ENCODE data around the gene PCDHB10.
"Not testable (repeated sequence)": the region's sequence is repeated elsewhere in the genome, so short reads cannot be mapped to it uniquely, and the experiment has no call there.

The PCDHB10 gene

GRCh38 chr5:141192110-141192725 is at the start of gene PCDHB10:
TSS of gene PCDHB10 (plus strand) at chr5:141192353. CDS start at chr5:141192553, 200 bp downstream.
- H3K9ac ChIP-seq (ENCODE audit: low read length): no peak within 1 kb of the TSS
- no peaks in the 10 kb centered on the region for H3K36me3 ChIP-seq (ENCODE audit: control insufficient read depth, insufficient read depth, low read length)
- peak within 1 kb of the TSS; percentile 32 for H3K4me3 ChIP-seq (ENCODE audit: low read length)
- H3K4me1 ChIP-seq (ENCODE audit: control insufficient read depth, insufficient read depth, low read length): no peaks in the 10 kb centered on the region
- no peaks in the 10 kb centered on the region for H3K27me3 ChIP-seq (ENCODE audit: control insufficient read depth, insufficient read depth, low read length)
- no peak within 1 kb of the TSS for H3K27ac ChIP-seq (ENCODE audit: low read depth, low read length)

- Histone ChIP-seq H3K9ac (ENCODE audit: low read length) (no peak within 1 kb of the TSS), H3K4me3 (ENCODE audit: low read length) (no peak within 1 kb of the TSS), H3K27me3 (ENCODE audit: control insufficient read depth, insufficient read depth, low read length) (no peaks in the 10 kb centered on the region), H3K27ac (ENCODE audit: low read depth, low read length) (no peak within 1 kb of the TSS), H3K4me1 (ENCODE audit: control insufficient read depth, insufficient read depth, low read length) (no peaks in the 10 kb centered on the region), H3K36me3 (ENCODE audit: control insufficient read depth, insufficient read depth, low read length) (no peaks in the 10 kb centered on the region)
These were observed 42.3 kb upstream of the PCDHB10 start, which contains the start of gene PCDHB6 for GRCh38 chr5:141149812-141150211. TSS of gene PCDHB6 (plus strand) at chr5:141150057. CDS start at chr5:141150258, 201 bp downstream.

GRCh38 chr5:141150224-141150992 is 41.7 kb upstream of the PCDHB10 start:
- Histone ChIP-seq H3K4me3 (ENCODE audit: low read length) (no peak overlapping the region), H3K36me3 (ENCODE audit: control insufficient read depth, insufficient read depth, low read length) (no peaks in the 10 kb centered on the region), H3K4me1 (ENCODE audit: control insufficient read depth, insufficient read depth, low read length) (no peaks in the 10 kb centered on the region), H3K27me3 (ENCODE audit: control insufficient read depth, insufficient read depth, low read length) (no peaks in the 10 kb centered on the region), H3K27ac (ENCODE audit: low read depth, low read length) (no peak overlapping the region), H3K9ac (ENCODE audit: low read length) (no peak overlapping the region)

GRCh38 chr5:141150993-141151325 is 41.2 kb upstream of the PCDHB10 start:
- Histone ChIP-seq H3K36me3 (ENCODE audit: control insufficient read depth, insufficient read depth, low read length) (no peaks in the 10 kb centered on the region), H3K4me1 (ENCODE audit: control insufficient read depth, insufficient read depth, low read length) (no peaks in the 10 kb centered on the region), H3K27me3 (ENCODE audit: control insufficient read depth, insufficient read depth, low read length) (no peaks in the 10 kb centered on the region), H3K9ac (ENCODE audit: low read length) (no peak overlapping the region), H3K4me3 (ENCODE audit: low read length) (no peak overlapping the region), H3K27ac (ENCODE audit: low read depth, low read length) (no peak overlapping the region)

GRCh38 chr5:141151632-141152031 is 40.5 kb upstream of the PCDHB10 start:
- H3K4me3 ChIP-seq (ENCODE audit: low read length); H3K27me3 ChIP-seq (ENCODE audit: control insufficient read depth, insufficient read depth, low read length); H3K36me3 ChIP-seq (ENCODE audit: control insufficient read depth, insufficient read depth, low read length); H3K27ac ChIP-seq (ENCODE audit: low read depth, low read length); H3K4me1 ChIP-seq (ENCODE audit: control insufficient read depth, insufficient read depth, low read length); H3K9ac ChIP-seq (ENCODE audit: low read length): not testable (repeated sequence)

- not testable (repeated sequence) for H3K4me3 ChIP-seq (ENCODE audit: low read length)
These were observed 40.1 kb upstream of the PCDHB10 start for GRCh38 chr5:141152096-141152495.

GRCh38 chr5:141155540-141156374 is 36.4 kb upstream of the PCDHB10 start:
- no peaks in the 10 kb centered on the region for H3K36me3 ChIP-seq (ENCODE audit: control insufficient read depth, insufficient read depth, low read length)
- no peaks in the 10 kb centered on the region for H3K27me3 ChIP-seq (ENCODE audit: control insufficient read depth, insufficient read depth, low read length)
- no peak overlapping the region for H3K27ac ChIP-seq (ENCODE audit: low read depth, low read length)
- H3K9ac ChIP-seq (ENCODE audit: low read length): no peak overlapping the region
- H3K4me1 ChIP-seq (ENCODE audit: control insufficient read depth, insufficient read depth, low read length): no peaks in the 10 kb centered on the region
- no peak overlapping the region for H3K4me3 ChIP-seq (ENCODE audit: low read length)

More at GRCh38 chr5:141152096-141152495, 40.1 kb upstream of the PCDHB10 start:
- not testable (repeated sequence) for H3K9ac ChIP-seq (ENCODE audit: low read length); H3K36me3 ChIP-seq (ENCODE audit: control insufficient read depth, insufficient read depth, low read length); H3K27ac ChIP-seq (ENCODE audit: low read depth, low read length); H3K4me1 ChIP-seq (ENCODE audit: control insufficient read depth, insufficient read depth, low read length); H3K27me3 ChIP-seq (ENCODE audit: control insufficient read depth, insufficient read depth, low read length)

- not testable (repeated sequence) for H3K4me1 ChIP-seq (ENCODE audit: control insufficient read depth, insufficient read depth, low read length); H3K9ac ChIP-seq (ENCODE audit: low read length); H3K27me3 ChIP-seq (ENCODE audit: control insufficient read depth, insufficient read depth, low read length); H3K36me3 ChIP-seq (ENCODE audit: control insufficient read depth, insufficient read depth, low read length); H3K4me3 ChIP-seq (ENCODE audit: low read length); H3K27ac ChIP-seq (ENCODE audit: low read depth, low read length)
These were observed 34.8 kb upstream of the PCDHB10 start for GRCh38 chr5:141157356-141157755.

GRCh38 chr5:141157901-141158300 is 34.3 kb upstream of the PCDHB10 start:
- not testable (repeated sequence) for H3K9ac ChIP-seq (ENCODE audit: low read length); H3K27ac ChIP-seq (ENCODE audit: low read depth, low read length); H3K4me3 ChIP-seq (ENCODE audit: low read length); H3K4me1 ChIP-seq (ENCODE audit: control insufficient read depth, insufficient read depth, low read length); H3K27me3 ChIP-seq (ENCODE audit: control insufficient read depth, insufficient read depth, low read length); H3K36me3 ChIP-seq (ENCODE audit: control insufficient read depth, insufficient read depth, low read length)

GRCh38 chr5:141172381-141173204 is 19.6 kb upstream of the PCDHB10 start, which contains the start of gene PCDHB7:
TSS of gene PCDHB7 (plus strand) at chr5:141172644. CDS start at chr5:141172836, 192 bp downstream.
- peaks cover 3% of the 10 kb centered on the region for H3K27me3 ChIP-seq (ENCODE audit: control insufficient read depth, insufficient read depth, low read length)
- no peak within 1 kb of the TSS for H3K27ac ChIP-seq (ENCODE audit: low read depth, low read length)
- peak within 1 kb of the TSS; percentile 46 for H3K4me3 ChIP-seq (ENCODE audit: low read length)
- H3K36me3 ChIP-seq (ENCODE audit: control insufficient read depth, insufficient read depth, low read length): no peaks in the 10 kb centered on the region
- no peak within 1 kb of the TSS for H3K9ac ChIP-seq (ENCODE audit: low read length)
- no peaks in the 10 kb centered on the region for H3K4me1 ChIP-seq (ENCODE audit: control insufficient read depth, insufficient read depth, low read length)

GRCh38 chr5:141174291-141175104 is 17.7 kb upstream of the PCDHB10 start:
- not testable (repeated sequence) for H3K27ac ChIP-seq (ENCODE audit: low read depth, low read length); H3K9ac ChIP-seq (ENCODE audit: low read length); H3K36me3 ChIP-seq (ENCODE audit: control insufficient read depth, insufficient read depth, low read length); H3K4me1 ChIP-seq (ENCODE audit: control insufficient read depth, insufficient read depth, low read length); H3K27me3 ChIP-seq (ENCODE audit: control insufficient read depth, insufficient read depth, low read length); H3K4me3 ChIP-seq (ENCODE audit: low read length)

Measured in rectal smooth muscle tissue (tissue), 1 donor.